Measurements from ENCODE around the gene TMUB1.

TMUB1 gene

DNA sequence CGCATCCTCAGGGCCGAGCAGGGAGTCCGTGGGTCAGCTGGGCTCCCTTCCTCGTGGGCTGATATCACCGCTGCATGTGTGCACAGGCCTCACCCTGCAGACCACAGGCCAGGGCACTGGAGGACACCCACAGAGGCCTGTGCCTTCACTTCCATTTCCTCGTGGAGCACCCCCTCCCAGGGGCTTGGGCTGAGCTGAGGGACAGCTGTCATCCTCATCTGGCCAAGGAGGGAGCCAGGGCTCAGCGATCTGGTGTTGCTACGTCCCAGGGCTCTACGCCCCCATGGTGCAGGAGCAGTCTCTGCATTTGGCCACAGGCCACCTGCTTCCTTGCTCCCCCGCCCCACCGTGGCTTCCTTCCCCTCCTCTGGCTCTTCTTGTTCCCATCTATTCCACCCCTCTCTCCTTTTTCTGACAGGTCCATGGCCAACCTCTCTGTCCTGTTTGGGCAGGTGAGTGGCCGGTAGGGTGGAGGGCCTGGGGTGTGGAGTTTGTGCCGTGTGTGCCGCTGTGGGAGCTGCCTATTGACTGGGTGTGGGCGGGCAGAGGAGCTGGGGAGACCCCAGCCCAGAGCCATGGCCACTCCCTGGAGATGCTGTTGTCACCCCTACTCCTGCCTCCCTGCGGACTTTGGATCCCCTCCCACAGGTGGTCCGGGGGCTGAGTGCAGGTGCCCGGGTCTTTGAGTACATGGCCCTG lies 43.3 kb downstream of the TMUB1 start:
- Mint-ChIP-seq H3K36me3 (ENCODE audit: low read depth) (peaks cover 60% of the 10 kb centered on the region), H3K9me3 (no peaks in the 10 kb centered on the region), H3K27me3 (no peaks in the 10 kb centered on the region)

DNA sequence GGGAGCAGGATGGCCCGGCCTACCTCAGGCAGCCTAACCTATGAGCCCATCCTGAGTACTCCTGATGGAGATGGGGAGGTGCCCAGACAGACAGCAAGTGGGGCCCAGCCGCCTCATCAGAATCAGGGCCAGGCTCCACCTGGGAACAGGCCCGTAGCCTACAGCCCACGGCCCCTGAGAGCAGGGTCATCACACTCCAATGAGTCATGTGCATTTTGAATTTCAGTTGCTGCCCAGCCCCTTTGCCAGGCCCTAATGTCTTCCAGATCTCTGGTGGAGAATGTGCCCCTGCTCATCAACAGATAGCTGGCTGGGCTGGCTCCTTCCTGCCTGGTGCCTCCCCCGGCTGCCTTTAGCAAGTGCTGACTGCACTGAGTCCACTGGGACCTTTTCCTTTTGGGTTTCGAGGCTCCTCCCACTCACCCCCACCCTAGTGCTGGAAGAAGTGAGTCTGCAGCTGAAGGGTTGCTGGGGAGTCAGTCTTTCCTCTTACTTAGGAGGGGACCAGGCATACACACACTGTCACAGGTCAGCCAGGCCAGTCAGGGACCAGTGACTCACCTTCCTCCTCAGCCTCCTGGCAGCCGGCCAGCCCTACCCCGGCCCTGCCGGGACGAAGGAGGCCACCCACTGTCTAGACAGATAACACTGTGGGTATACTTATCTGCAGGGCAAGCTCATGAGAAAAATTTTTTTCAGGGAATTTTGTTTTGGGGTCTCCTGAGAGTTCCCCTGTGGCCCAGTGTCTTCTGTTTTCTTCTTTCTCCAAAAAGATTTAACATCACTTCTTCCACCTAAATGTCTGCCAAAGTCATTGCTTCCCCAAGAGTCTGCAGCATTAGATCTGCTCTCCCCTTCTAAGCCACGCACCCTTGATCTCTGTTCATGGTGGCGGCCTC lies 44.1 kb downstream of the TMUB1 start:
- H3K9me3 Mint-ChIP-seq, result no peaks in the 10 kb centered on the region
- peaks cover 18% of the 10 kb centered on the region for H3K4me1 Mint-ChIP-seq (ENCODE audit: low read depth)
- peak; percentile 82 for DNase-seq
- no peaks in the 10 kb centered on the region for H3K27me3 Mint-ChIP-seq
- peak overlapping the region; percentile 96 for H3K27ac Mint-ChIP-seq
- peaks cover 60% of the 10 kb centered on the region for H3K36me3 Mint-ChIP-seq (ENCODE audit: low read depth)
- peak overlapping the region; percentile 21 for H3K4me3 Mint-ChIP-seq

More for the DNA sequence above, 43.3 kb downstream of the TMUB1 start:
- Mint-ChIP-seq H3K27ac (peak overlapping the region; percentile 96), H3K4me3 (no peak overlapping the region), H3K4me1 (ENCODE audit: low read depth) (peaks cover 18% of the 10 kb centered on the region)
- DNase-seq, result no peak

DNA sequence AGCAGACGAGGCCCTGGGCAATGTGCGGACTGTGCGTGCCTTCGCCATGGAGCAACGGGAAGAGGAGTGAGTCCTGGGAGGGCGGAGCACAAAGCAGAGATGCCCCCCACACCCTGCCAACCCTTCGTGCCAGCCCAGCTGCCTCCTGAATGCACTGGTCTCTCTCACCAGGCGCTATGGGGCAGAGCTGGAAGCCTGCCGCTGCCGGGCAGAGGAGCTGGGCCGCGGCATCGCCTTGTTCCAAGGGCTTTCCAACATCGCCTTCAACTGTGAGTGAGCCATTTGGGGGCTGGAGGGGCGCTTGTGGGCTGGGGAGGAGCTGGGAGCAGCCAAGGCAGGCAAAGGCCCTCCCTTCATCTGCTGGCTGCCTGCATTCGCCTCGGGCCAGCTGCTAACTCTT lies 47.4 kb downstream of the TMUB1 start:
- Mint-ChIP-seq H3K4me3 (no peak overlapping the region), H3K27ac (no peak overlapping the region), H3K36me3 (ENCODE audit: low read depth) (peaks cover 65% of the 10 kb centered on the region), H3K27me3 (no peaks in the 10 kb centered on the region), H3K9me3 (no peaks in the 10 kb centered on the region), H3K4me1 (ENCODE audit: low read depth) (peaks cover 18% of the 10 kb centered on the region)
- DNase-seq, result no peak

DNA sequence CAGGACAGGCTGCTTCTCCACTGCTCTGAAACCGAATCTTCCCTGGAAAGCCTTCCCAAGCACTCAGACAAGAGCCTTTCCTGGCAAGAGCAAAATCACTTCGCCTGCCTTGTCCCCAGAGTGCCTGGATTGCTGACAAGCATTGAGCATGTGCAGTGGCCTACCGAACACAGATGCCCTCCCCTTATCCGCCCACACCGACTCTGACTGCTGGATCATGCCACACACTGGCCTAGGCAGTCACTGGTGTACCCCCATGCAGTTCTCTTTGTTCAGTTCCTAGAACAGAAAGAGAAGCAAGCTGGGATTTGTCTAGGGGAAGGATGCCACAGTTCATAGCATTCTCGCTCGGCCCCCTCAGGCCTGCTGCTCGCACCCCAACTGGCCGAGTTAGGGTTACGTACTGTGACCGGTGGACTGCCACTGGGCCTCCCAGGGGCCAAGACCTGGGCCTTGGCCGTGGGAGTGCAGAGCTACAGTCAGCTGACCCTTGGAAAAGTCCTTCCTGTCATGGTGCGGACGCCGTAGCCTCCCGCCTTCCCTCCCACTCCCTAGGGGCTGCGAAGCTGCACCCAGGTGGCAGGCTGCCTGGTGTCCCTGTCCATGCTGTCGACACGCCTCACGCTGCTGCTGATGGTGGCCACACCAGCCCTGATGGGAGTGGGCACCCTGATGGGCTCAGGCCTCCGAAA lies 48.1 kb downstream of the TMUB1 start:
- Mint-ChIP-seq H3K27me3 (no peaks in the 10 kb centered on the region), H3K36me3 (ENCODE audit: low read depth) (peaks cover 64% of the 10 kb centered on the region), H3K4me3 (no peak overlapping the region), H3K27ac (no peak overlapping the region), H3K9me3 (no peaks in the 10 kb centered on the region), H3K4me1 (ENCODE audit: low read depth) (peaks cover 18% of the 10 kb centered on the region)
- DNase-seq, result no peak

DNA sequence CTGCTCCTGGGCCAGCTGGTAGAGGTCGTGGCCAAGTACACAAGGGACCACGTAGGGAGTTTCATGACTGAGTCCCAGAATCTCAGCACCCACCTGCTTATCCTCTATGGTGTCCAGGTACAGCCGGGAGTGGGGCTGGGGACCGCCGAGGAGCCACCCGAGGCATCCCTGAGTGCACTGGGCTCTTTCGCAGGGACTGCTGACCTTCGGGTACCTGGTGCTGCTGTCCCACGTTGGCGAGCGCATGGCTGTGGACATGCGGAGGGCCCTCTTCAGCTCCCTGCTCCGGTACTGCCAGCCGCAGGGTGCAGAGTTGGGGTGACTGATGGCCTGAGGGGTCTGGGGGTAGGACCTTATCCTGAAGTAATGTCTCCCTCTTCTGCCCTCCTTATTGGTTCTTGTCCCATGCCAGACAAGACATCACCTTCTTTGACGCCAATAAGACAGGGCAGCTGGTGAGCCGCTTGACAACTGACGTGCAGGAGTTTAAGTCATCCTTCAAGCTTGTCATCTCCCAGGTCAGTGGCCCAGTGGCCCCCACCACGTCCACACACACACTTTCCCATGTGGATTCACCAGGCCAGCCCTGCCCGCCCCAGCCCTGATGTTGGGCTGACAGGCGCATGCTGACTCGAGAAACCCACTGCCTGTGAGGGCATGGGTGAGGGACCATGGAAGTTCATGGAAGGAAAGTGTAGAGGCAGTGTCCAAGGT lies 48.8 kb downstream of the TMUB1 start:
- Mint-ChIP-seq H3K4me3 (no peak overlapping the region), H3K27ac (no peak overlapping the region), H3K27me3 (no peaks in the 10 kb centered on the region), H3K9me3 (no peaks in the 10 kb centered on the region), H3K4me1 (ENCODE audit: low read depth) (peaks cover 15% of the 10 kb centered on the region), H3K36me3 (ENCODE audit: low read depth) (peaks cover 68% of the 10 kb centered on the region)
- no peak for DNase-seq

DNA sequence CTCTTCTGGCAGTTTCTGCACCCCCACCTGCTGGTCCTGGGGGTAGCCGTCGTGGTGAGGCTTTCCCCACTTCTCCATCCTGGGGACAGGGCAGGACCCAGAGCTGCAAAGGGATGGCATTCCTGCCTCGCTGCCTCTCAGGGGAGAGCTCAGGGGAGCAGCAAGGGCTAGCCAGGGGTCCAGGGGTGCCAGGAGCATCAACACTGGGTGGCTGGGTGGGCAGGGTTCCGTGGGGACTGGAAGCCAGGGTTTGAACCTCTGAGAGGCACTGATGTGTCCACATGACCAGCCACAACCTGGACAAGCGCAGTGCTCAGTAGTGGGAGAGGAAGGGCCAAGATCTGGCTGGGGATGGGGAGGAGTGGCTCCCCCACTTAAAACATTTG lies 49.4 kb downstream of the TMUB1 start:
- no peak for DNase-seq
- Mint-ChIP-seq H3K36me3 (ENCODE audit: low read depth) (peaks cover 71% of the 10 kb centered on the region), H3K9me3 (no peaks in the 10 kb centered on the region), H3K4me3 (no peak overlapping the region), H3K27me3 (no peaks in the 10 kb centered on the region), H3K27ac (no peak overlapping the region), H3K4me1 (ENCODE audit: low read depth) (peaks cover 13% of the 10 kb centered on the region)

DNA sequence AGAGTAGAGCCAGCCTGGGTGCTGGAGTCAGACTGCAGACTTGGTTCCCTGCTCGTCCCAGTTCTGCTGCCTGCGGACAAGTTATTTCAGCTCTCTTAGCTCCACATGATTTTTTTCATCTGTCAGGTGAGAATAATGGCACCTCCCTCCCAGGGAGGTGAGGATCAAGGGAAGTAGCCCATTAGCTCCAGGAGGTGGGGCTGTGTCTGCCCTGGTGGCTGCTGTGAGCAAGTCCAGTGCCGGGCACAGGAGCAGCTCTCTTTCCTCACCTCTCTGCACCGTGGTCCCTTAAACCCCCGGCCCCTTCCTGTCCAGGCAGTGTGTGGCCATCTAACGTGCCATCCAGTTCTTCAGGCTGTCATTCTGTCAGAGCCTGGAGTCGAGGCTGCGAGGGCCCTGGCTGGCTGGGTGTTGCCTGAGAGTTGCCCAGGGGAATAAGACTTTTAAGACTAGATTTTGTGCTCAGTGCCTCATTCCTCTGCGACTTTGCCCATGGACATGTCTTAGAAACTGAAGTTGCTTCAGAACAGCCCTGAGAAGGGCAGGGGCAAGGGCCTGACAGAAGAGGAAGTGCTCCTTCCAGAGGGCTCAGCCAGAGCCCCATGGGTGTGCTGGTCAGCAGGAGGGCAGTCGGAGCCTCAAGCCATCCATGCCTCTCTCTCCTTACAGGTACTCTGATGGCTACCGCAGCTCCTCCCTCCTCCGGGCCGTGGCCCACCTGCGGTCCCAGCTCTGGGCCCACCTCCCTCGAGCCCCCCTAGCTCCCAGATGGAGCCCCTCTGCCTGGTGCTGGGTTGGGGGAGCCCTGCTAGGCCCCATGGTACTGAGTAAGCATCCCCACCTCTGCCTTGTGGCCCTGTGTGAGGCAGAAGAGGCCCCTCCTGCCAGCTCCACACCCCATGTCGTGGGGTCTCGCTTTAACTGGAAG lies 50.1 kb downstream of the TMUB1 start:
- DNase-seq, result no peak
- Mint-ChIP-seq H3K4me3 (no peak overlapping the region), H3K9me3 (no peaks in the 10 kb centered on the region), H3K27ac (no peak overlapping the region), H3K4me1 (ENCODE audit: low read depth) (peaks cover 11% of the 10 kb centered on the region), H3K27me3 (no peaks in the 10 kb centered on the region), H3K36me3 (ENCODE audit: low read depth) (peaks cover 76% of the 10 kb centered on the region)
